Nucleus accumbens (tissue), 56 donors: ENCODE data around the gene GCNT2.
"Not testable (repeated sequence)": the region's sequence is repeated elsewhere in the genome, so short reads cannot be mapped to it uniquely, and the experiment has no call there.

Source experiments
- DNase-seq, 56 donors: peaks; one replicate each; lab custom pipeline; 2025; lab: John Stamatoyannopoulos, UW

The GCNT2 gene

DNA sequence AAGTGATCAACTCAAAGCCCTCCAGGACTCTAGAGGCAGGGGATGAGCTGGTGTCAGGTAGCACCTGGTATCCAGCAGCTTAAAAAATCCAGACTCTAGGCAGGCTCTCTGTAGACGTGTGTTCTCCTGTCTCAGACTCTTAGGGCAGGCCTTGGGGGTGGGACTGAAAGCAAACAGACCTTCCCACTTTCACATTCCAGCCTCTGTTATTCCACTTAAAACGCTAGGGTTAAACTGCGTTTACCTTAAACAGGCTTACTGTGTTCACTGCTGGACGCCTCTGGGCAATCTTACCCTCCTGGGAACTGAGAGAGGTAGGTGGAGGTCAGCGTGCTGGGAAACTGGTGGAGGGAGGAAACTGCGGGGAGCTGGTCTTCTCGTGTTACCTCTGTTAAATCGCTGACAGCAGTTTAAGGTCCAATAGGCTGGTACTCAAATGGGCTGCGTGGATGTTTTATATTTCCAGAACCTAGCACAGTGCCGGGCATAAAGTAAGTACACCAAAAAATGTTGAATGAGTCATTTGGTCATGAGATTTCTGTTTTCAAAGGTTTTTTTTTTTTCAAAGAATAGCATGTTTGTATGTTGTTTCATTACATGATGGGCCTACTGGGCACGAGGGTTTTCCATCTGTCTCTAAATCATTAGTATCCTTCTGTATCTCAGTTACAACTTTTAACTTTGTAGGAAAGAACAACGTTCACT, at the start of gene GCNT2:
Gene GCNT2, plus strand, starts transcription at position 248 of the 705 bp plus-strand sequence. CDS start 7,561 bp downstream, outside the sequence.
- no peak for DNase-seq

DNA sequence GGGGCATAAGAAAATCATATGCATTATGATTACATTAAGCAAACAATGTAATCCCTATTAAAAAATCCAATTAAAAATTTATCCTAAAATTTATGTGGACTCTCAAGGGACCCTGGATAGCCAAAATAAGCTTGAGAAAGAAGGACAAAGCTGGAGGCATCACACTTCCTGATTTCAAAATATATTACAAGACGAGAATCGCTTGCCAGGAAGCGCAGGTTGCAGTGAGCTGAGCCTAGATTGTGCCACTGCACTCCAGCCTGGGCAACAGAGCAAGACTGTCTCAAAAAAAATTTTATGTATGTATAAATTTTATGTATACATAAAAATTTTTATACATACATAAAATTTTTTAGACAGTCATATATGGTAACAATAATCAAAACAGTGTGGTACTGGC, 48.5 kb upstream of the GCNT2 start:
- DNase-seq = no peak

DNA sequence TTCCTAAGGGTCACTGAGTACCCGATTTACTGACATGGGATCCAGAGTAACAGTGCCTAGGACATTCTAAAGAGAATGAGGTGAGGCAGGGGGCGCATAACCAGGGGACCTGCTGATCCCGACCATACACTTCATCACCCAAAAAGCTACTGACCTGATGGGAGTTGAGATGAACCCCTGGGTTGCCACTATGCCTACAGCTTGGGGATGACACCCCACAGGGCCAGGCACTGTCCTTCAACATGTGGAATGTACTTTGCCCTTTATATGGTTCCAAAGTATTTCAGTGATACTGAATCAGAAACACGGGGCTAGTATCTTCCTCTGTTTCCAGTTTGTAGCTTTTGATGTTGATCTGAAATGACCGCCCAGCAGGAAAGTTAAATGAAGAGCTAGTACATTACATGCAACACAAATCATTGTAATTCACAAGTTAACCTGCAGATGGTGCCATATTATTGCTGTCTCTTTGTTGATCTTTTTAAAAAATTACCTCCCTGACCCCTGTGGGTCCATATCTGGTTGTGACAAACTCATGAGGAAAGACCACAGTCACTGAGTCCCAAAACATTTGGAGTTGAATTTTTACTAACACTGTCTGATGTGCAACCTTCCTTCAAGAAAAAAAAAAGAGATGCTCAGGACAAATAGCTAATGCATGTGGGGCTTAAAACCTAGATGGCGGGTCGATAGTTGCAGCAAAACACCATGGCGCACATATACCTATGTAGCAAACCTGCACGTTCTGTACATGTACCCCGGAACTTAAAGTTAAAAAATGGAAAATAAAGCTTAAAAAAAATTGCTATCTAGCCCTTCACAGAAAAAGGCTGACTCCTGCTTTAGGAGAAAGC, 42.7 kb upstream of the GCNT2 start:
- no peak for DNase-seq

DNA sequence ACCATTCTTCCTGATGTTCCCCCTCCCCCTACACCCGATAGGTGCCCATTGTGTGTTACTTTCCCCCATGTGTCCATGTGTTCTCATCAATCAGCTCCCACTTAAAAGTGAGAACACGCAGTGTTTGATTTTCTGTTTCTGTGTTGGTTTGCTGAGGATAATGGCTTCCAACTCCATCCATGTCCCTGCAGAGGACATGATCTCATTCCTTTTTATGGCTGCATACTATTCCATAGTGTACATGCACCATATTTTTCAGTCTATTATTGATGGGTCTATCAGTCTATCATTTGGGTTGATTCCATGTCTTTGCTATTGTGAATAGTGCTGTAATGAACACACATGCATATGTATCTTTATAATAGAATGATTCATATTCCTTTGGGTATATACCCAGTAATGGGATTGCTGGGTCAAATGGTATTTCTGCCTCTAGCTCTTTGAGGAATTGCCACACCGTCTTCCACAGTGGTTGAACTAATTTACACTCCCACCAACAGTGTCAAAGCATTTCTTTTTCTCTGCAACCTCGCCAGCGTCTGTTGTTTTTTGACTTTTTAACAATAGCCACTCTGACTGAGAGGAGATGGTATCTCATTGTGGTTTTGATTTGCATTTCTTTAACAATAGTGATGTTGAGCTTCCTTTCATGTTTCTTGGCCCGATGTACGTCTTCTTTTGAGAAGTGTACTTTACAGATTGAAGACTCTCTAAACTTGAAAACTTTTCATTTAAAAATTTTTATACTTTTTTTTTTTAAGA, 41.0 kb upstream of the GCNT2 start:
- DNase-seq = no peak

DNA sequence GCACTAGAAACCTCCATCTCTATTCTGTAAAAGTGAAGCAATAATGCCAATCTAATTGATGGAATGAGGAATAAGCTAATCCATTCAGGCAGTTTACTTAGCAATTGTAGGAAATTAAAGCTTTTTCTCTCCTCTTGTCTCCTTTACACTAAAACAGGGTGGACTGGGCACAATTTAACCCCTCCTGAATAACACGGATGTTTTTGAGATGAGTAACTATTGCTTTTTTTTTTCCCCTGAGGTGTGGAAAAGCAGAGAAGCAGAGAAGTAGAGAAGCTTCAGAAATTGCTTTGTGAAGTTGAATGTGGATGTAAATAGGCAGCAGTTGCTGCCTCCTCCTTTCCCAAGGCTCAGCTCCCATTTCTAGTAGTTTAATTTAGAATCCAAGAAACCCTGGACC, 40.0 kb upstream of the GCNT2 start:
- no peak for DNase-seq

DNA sequence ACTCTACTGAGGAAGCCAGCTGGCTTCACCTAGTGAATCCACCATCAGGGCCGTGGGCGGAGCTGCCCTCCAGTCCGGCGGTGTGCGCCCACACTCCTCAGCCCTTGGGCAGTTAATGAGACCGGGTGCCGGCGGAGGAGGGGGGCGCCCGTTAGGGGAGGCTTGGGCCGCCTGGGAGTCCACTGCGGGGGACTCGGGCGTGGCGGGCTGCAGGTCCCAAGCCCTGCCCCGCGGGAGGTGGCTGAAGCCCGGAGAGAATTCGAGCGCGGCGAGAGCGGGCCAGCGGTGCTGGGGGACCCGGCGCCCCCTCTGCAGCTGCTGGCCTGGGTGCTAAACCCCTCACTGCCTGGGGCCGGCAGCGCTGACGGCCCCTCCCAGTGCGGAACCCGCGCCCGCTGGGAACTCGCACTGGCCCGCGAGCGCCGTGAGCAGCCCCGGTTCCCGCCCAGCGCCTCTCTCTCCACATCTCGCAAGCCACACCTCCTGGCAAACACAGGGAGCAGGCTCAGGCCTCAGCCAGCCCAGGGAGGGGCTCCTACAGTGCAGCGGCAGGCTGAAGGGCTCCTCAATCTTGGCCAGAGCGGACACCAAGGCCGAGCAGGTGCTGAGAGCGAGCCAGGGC, 38.4 kb upstream of the GCNT2 start:
- DNase-seq = no peak

DNA sequence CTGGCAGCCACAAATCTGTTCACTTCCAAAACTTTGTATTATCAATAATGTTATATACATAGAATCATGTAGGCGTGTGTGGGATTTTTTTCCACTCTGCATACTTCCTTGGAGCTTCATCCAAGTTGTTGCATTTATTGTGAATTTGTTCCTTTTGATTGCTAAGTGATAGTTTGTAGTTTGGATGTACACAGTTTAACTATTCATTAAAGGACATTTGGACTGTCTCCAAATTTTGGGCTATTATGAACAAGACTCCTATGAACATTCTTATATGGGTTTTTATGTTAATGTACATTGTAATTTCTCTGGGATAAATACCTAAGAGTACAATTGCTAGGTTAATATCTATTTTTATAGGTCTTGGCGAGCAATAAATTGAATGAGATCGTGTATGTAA, 36.2 kb upstream of the GCNT2 start:
- DNase-seq = no peak

DNA sequence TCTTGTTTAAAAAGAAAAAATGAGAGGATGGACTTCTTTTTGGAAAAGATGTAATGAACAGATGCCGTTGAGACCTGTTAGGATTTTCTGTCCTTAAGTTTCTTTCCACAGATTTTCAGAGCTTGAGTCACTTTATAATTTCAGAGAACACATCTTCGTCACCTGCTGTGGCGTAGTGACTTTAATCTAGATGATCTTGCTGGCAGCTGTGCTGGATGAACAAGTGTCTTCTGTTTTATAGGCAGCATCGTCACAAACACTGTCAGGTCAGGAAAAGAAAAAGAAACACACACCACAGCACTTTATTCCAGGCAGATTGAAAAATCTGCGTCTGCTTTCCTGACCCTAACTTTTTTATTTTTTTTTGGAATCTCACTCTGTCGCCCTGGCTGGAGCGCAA, 35.7 kb upstream of the GCNT2 start:
- no peak for DNase-seq

DNA sequence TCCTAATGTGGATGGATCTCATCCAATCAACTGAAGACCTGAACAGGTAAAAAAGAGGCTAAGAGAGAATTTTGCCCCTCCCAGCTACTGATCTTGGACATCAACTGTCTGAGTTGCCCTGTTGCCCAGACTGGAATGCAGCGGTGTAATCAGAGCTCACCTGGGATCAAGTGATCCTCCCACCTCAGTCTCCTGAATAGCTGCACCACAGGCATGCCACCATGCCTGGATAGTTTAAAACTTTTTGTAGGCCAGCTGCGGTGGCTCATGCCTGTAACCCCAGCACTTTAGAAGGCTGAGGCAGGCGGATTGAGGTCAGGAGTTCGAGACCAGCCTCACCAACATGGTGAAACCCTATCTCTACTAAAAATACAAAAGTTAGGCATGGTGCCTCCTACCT, 34.9 kb upstream of the GCNT2 start:
- DNase-seq = no peak

DNA sequence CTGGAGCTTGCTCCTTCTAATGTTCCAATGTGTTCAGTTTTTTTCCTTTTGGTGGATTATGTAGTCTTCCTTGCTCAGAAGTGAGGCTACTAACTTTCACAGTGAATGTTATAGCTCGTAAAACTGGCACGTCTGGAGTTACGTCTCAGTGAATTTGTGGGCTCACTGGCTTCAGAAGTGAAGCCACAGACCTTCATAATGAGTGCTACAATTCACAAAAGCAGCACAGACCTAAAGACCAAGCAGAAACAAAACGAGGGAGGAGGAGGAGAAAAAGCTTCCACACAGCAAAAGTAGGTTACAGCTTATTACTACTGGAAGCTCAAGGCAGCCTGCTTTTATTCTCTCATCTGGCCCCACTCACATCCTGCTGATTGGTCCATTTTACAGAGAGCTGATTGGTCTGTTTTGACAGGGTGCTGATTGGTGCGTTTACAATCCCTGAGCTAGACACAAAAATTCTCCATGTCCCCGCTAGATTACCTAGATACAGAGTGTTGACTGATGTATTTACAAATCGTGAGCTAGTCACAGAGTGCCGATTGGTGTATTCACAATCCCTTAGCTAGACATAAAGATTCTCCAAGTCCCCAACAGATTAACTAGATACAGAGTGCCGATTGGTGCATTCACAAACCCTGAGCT, 34.1 kb upstream of the GCNT2 start:
- not testable (repeated sequence) for DNase-seq

DNA sequence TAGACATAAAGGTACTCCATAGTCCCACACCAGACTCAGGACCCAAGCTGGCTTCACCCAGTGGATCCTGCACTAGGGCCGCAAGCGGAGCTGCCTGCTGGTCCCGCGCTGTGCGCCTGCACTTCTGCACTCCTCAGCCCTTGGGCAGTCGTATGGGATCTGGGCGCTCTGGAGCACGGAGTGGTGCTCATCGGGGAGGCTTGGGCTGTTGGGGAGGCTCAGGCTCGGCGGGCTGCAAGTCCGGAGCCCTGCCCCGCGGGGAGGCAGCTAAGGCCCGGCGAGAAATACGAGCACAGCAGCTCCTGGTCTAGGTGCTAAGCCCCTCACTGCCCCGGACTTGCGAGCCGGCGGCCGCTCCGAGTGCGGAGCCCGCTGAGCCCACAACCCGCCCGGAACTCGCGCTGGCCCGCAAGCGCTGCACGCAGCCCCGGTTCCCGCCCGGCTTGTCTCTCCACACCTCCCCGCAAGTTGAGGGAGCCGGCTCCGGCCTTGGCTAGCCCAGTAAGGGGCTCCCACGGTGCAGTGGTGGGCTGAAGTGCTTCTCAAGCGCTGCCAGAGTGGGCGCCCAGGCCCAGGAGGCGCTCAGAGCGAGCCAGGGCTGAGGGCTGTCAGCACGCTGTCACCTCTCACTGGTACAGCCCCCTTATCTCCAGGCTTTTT, 33.4 kb upstream of the GCNT2 start:
- DNase-seq = no peak

DNA sequence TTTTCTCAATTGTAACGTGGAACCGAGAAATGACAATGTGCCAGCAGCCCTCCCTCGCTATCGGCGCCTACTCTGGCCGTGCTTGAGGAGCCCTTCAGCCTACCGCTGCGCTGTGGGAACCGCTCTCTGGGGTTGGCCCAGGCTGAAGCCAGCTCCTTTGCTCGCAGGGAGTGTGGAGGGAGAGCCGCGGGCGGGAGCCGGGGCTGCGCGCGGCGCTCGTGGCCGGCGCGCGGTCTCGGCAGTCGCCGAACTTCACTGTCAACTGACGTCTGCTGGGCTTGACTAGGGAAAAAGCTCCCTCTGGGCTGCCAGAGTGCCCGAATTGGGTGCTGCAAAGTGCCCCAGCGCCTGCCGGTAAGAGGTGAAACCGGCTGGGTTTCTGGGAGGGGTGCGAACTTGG, 29.7 kb upstream of the GCNT2 start:
- no peak for DNase-seq

DNA sequence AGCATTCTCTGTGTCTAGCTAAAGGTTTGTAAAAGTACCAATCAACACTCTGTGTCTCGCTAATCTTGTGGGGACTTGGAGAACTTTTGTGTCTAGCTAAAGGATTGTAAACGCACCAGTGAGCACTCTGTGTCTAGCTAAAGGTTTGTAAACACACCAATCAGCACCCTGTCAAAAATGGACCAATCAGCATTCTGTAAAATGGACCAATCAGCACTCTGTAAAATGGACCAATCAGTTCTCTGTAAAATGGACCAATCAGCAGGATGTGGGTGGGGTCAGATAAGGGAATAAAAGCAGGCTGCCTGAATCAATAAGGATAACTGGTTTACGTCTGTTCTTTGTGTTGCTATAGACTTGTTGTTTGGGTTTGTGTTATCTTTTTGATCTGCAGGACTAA, 29.2 kb upstream of the GCNT2 start:
- DNase-seq = not testable (repeated sequence)

DNA sequence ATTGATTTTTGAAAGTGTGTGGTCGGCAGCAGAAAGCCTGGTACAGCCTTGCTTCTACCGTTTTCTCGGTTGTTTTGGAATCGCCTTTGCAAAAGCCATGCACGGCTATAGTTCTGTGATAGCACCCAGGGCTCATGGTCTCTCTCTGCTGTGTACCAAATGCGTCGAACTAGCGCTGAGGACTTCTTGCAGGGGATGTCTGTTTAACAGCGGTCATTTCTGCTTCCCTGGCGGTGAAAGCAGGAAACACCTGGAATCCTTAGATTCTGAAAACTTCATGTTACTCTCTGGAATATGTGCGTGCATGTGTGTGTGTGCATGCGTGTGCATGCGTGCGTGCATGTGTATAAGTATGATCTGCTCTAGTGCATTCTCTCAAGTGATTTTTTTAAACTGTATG, 26.1 kb upstream of the GCNT2 start:
- no peak for DNase-seq

DNA sequence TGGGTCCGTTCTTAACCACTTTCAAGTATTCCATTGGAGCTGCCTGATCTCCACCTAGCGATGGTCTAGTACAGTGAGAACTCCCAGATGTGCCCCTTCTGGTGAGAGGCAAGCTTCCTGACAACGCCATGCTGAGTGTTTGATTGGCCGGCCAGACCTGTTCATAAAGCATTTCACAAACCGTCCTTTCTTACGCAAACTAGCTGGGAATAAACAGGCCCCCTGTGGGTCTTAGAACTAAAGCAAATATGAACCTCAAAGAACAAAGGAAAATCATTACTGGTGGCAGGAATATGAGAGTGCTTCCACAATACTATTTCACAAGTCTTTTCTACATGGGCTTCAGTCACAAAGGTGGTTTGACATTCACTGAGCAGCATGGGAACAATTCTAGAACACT, 15.6 kb upstream of the GCNT2 start:
- no peak for DNase-seq

DNA sequence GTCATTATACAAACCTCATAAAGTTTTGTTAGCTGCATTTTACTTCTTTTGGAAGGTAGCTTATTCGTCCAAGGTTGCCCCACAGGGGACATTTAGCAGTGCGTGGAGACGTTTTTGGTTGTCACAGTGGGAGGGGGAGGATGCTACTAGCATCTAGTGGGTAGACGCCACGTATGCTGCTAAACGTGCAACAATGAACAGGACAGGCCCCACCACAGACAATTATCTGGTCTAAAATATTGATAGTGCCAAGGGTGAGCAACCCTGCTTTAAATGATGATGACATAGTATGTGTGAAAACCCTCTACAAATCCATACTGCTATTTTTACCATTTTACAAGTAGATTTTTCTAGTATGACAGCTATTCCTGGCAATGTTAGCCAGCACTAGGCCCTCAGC, 13.9 kb upstream of the GCNT2 start:
- no peak for DNase-seq

DNA sequence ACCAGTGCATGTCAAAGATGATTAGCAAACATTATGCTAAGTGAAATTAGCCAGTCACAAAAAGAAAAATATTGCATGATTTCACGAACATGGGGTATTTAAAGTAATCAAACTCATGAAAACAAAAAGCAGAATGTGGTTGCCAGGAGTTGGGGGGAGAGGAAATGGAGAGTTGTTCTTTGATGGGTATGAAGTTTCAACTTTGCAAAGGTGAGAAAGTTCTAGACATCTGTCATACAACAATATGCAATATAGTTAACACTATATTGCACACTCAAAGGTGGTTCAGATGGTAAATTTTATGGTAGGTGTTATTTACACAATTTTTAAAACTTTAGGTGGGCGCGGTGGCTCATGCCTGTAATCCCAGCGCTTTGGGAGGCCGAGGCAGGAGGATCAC, 13.4 kb upstream of the GCNT2 start:
- no peak for DNase-seq

DNA sequence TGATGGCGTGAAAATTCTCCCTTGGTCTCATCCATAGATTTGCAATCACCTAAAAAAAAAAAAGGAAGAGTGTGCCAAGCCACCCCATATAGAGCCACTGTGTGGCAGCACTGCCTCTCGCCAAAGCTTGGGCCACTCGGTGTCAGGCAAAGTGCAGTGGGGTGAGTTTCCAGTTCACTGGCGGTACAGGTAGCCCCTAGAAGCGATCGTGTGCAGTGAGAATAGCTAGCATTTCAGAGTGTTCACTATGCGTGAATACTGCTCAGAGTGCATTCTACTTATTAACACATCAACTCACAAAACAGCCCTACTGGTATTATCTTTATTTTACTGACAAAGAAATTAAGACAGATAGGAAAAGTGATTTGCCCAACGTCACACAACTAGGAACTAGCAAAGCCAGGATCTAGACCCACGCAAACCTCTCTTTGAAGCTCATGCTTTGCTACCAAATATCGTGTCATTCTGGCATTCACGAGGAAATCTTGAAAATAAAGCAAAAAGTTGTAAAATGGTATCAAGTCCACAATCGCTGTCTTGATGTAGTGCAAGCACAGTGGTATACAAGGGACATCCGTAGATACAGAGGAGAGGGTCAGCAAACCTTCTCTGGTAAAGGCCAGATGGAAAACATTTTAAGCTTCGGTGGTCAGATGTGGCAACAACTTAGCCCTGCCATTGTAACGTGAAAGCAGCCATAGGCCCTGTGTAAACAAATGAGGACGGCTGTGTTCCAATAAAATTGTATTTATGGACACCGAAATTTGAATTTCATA, 10.4 kb upstream of the GCNT2 start:
- DNase-seq = peak in 42 of 56 donors; percentile 1 to 66 (median 22)

DNA sequence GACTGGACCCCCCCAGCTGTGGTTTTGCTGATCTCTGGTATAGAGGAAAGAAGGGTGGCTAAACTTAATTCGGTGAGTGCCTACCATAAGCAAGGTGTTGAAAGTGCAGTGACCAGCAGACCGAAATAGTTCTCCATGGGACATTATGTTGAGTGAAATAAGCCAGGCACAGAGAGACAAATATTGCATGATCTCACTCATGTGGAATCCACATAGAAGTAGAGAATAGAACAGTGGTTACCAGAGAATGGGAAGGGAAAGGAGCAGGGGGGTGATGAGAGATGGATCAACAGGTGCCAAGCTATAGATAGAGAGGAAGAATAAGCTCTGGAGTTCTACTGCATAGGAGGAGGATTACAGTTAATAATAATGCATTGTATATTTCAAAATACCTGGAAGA, 9.7 kb upstream of the GCNT2 start:
- no peak for DNase-seq
